ENCODE data around the gene RNF215.
"Not testable (repeated sequence)": the region's sequence is repeated elsewhere in the genome, so short reads cannot be mapped to it uniquely, and the experiment has no call there.

The RNF215 gene

DNA sequence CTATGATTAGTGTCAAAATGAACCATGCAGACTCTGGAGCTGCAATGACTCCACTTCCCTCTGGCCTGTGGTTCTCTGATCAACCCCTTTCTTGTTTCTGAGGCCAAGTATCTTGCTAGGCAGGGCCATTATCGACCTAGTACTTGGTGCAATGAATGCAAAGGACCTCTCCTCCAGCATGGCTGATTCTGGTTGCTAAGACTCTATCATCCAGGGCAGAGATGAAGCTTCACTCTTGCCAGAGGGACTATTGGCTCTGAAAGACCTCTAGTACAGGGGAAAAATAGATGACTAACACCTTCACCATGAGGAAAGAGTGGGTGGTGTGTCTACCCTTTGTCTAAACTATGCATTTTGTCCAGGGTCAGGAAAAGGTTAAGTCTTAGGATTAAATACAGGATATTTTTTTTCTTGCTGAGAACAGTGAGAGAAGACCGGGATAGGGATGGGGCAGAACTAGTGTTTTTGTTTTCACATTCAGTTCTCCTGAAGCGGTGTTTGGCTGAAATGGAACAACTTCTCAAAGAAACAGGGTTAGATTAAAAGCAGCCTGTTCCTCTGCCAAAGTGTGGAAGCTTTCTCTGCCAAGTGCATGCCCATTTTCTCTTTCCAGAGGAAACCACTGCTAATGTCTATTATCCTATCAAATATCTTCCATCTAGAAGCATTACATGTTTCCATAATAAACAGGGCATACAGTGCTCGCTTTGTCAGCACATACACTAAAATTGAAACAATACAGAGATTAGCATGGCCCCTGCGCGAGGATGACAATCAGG is 33.3 kb upstream of the RNF215 start:
- no peak for DNase-seq

DNA sequence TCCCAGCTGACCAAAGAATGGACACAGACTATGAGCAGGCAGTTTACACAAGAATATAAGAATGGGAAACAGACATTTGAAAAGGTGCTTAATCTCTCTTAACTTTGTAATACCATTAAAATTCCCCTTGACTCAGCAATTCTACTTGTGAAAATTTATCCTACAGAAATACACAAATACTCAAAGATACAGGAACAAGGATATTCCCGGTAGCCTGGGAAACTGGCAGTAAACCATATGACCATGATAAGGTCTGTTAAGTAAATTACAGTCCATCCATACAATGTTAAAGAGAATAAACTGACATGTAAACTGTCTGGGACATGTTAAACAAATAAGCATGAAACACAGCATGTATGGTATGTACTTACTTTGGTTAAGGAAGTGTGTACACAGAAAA is 29.6 kb upstream of the RNF215 start:
- DNase-seq = no peak

GRCh38 chr22:30416403-30416802 is 29.2 kb upstream of the RNF215 start:
- no peak for DNase-seq

DNA sequence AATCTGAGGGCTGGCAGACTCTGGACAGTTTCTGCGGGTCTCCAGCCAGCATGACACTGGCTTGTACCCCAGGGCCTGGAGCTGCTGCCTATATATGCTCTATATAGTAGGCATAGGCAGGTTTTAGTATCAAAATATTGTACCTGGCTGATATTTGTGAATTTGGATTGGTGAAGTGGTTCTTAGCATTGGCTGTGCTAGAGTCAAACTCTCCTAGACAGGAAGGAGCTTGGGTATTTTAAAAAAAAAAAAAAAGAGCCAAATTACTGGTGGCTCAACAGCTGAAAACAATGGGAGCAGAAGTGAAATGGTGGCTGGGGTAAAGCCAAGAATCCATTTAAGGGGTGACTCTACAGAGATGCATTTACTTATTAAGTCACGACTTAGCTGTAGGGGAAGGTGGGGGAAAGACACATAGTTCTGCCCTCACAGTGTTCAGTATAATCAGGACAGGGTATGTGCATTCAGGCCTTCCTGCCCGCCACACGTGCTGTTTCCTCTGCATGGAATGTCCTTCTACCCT is 27.4 kb upstream of the RNF215 start:
- no peak for DNase-seq

DNA sequence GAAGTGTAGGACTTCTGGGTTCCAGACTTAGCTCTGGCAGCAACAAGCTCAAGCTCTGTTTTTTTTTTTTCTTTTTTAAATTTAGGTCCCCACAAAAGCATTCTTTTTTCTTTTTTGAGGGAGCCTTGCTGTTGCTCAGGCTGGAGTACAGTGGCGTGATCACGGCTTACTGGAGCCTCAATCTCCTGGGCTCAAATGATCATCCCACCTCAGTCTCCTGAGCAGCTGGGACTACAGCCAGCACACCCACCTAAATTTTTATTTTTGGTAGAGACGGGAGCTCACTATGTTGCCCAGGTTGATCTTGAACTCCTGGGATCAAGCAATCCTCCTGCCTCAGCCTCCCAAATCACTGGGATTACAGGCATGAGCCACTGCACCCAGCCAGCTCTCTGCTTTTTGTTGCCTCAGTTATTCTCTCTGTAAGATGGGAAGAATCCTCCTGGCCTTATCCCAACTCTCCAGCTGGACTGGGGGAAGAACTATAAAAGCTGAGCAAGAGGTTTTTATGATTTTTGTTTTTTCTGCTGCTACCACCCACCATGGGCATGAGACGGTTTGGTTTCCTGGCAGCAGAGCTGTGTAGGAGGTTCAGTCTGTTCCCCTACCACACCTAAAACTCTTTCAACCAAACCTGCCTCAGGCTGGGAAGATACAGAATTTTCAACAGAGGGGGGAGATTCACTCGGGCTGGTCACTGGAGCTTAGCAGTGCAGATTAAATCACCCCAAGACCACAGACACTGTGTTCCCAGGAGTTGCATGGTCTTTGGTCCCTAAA is 26.7 kb upstream of the RNF215 start:
- DNase-seq = no peak

- DNase-seq = no peak
Observed at GRCh38 chr22:30413001-30413400, 25.8 kb upstream of the RNF215 start.

DNA sequence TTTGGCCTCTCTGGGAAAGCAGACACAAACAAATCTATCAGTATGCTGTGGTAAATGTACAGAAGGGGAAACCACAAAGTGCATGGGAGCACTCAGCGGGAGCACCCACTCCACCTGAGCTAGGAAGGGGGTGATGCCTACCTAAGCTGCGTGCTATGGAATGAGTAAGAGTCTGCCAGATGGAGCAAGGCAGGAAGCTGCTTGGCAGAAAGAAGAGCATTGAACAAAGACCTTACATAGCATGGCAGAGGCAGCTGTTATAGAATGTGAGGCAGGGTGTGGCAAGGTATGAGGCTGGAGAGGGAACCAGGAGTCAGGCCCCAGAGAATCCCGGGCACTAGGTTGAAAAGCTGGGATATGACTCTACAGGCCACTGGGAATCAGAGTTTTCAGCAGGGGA is 24.6 kb upstream of the RNF215 start:
- DNase-seq = no peak

DNA sequence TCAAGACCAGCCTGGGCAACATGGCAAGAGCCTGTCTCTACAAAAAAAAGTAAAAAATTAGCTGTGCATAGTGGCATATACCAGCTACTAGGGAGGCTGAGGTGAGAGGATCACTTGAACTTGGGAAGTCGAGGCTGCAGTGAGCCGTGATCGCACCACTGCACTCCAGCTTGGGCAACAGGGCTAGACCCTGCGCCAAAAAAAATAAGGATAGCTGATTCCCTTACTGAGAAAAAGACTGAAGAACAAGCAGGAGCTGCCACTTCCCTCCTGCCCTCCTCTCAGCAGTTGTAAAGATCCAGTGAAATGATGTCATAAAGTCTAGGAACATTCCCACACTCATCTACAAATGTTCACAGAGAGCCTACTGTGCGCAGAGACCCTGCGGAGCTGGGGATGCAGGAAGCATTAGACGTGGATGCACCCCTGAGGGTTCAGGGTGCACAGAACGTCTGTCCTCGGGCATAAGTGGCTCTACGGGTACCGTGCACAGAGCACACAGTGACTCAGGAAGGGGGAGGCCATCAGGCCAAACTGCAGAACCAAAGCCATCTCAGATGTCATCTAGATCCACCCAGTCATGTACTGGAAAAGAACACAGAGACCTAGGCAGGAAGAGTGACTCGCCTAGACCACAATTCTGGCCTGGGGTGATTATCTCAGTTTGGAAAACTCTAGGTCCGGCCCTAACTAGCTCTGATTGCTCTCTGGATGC is 21.3 kb upstream of the RNF215 start:
- peak; percentile 34 for DNase-seq

DNA sequence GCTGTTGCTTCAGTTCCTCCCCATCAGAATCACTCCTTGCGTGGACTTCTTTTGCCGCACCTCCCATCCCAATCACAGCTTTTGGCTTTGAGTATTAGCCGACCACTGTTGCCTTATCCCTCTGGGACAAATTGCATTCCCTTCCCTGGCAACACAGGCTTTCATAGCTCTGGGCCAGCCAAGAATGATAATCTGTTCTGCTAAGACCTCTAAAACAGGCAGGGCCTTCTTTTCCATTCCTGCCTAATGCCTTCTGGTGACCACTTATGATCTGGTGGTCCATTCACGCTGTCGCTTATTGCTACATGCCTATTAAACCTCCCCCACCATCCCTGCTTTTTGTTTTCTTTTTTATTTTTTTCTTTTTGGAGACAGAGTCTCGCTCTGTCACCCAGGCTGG is 19.2 kb upstream of the RNF215 start:
- DNase-seq = no peak

GRCh38 chr22:30405731-30406130 is 18.5 kb upstream of the RNF215 start:
- no peak for DNase-seq

DNA sequence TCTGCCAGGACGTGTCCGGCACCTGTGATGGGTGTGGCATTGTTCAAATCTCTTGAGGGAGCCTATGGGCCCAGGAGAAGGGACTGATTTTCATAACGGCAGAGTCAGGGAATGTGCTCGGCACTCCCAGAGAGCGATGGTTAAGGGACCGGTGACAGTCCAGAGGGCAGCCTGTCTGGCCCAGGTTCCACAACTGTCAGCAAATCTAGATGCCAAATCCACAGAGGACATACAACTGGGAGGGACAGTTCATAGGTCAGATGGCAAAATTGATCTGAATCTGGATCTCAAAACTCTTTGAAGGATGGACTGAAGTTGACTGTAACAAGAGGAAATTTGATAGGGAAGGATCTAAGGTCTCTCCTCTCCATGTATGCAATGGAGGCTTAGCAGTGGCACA is 17.1 kb upstream of the RNF215 start:
- DNase-seq = no peak

GRCh38 chr22:30402766-30403104 is 15.5 kb upstream of the RNF215 start:
- DNase-seq = not testable (repeated sequence)

DNA sequence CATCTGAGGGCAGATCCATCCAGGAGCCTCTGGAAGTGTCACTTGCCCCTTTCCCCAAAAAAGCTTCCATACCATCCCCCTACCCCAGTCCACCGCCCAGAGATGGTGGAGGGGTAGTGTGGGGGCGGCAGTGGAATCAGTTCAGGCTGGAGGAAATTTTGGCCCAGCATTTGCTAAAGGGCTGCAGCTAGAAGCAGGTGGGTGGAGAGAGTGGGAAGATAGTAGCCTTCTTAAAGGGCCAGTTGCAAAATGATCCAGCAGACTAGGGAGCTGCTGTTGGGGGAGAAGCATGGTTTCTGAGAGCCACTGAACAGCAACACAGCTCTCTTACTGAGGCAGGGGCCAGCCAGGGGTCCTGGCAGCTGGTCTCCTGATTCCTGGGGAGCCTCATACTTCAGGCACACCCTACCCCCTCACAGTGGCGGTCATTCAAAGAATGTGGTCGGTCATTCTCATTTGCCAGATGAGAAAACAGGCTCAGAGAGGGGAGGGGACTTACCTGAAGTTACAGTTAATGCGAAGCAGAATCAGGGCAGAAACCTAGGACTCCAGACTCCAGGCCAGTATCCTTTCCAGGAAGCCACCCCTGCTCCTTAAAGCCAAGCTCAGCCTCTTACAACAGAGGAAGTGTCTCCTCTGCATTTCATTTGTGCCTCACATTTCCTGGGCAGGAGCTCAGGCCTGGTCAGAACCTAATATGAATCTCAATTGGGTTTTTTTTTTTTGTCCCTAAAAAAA is 15.0 kb upstream of the RNF215 start:
- no peak for DNase-seq

DNA sequence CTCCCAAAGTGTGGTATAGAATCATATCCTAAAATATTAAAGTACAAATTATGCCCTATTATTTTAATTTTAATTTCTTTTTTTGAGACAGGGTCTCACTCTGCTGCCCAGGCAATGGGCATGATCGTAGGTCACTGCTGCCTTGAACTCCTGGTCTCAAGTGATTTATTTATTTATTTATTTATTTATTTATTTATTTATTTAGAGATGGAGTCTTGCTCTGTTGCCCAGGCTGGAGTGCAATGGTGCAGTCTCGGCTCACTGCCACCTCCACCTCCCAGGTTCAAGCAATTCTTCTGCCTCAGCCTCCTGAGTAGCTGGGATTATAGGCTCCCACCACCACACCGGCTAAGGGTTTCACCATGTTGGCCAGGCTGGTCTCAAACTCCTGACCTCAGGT is 13.8 kb upstream of the RNF215 start:
- not testable (repeated sequence) for DNase-seq

DNA sequence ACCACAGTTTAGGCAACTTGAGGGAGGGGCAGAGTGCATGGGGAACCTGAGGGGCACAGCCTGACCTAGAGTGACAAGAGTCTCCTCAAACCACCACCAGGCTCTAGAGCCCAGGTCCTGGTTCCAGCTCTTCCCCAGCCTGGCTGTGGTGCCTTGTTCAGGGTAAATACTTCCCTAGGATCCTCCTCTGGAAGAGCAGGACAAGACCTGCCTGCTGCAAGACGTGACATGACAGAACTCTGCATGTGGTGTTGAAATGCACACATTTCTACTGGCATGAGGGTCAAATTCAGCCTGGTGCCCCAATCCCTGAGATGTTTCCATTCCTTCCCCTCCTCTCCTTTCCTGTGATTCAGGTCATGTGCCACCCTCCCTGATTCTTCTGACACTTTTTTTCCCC is 12.9 kb upstream of the RNF215 start:
- no peak for DNase-seq

DNA sequence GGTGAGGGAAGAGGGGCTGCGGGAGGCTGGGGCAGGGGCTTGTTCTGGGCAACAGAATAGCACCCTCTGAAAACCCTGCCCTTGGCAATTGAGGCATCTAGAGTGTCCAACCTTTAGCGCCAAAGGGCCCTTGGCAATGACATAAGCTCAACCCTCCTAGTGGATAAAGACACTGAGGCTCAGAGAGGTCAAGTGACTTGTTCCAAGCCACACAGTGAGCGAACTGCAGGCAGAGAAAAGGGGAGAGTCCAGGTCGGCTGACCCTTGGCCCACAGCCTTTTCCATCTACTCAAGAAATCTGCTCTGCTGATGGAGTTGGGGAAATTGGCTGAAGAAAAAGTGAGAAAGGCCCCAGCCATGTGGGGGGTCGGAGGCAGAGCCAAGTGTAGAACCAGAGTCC is 12.5 kb upstream of the RNF215 start:
- no peak for DNase-seq

DNA sequence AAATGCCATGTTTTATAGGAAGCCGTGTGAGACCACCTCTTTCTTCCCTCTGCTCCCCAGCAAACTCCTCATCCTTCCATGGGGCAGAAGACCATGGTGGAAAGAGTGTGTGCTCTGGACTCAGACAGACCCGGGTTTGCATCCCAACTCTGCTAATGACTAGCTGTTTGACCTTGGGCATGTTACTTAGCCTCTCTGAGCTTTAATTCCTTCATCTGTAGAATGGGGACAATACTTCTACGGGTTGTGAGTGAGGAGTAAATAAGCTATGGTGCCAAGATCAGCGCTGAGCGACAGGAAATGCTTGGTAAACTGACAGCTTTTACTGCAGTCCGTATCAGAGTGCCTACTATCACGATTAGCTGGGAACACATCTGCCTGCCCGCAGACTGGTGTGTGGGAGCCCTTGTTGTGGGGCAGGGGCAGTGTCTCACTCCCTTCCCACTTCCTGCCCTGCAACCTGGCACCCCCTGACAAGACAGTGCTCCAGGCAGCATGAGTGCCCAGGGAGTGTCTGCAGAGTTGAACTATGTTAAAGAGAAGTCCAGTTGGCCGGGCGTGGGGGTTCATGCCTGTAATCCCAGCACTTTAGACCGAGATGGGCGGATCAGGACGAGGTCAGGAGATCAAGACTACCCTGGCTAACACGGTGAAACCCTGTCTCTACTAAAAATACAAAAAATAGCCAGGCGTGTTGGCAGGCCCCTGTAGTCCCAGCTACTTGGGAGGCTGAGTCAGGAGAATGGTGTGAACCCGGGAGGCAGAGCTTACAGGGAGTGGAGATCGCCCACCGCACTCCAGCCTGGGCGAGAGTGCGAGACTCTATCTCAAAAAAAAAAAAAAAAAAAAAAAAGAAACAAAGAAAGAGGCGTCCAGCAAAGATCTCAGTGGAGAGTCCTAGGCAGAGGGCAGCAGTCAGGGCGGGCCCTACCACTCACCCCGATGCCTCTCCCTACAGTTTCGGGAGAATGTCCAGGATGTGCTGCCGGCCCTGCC is 11.8 kb upstream of the RNF215 start:
- DNase-seq = no peak

- DNase-seq = no peak
Observed at GRCh38 chr22:30397656-30398635, 10.7 kb upstream of the RNF215 start.

- peak; percentile 31 for DNase-seq
Observed at GRCh38 chr22:30396871-30397655, 9.9 kb upstream of the RNF215 start, which contains the start of gene SEC14L2. SEC14L2 (plus strand) TSS chr22:30397018; CDS start chr22:30397117, 99 bp downstream.

Measured in T1000 (cell line).